Occipital lobe (tissue), 2 donors: ENCODE data around the gene CHGA. TPM values are rescaled to one million over a fixed set of nuclear protein-coding genes. Genes with fewer than 3 reads are reported as not detected.

Experiments used
- DNase-seq: peaks from one replicate; lab custom pipeline; 2025; lab: John Stamatoyannopoulos, UW
- total RNA-seq: library from RNA; depleted of rRNA; stranded (reverse); fragments of >200 nt; gene quantifications from one replicate; pipeline ENCODE4 v1.2.3, GENCODE V29; 2014

The CHGA gene
- total RNA-seq, 1 donor from 2014 or later = 37.9 TPM

DNA sequence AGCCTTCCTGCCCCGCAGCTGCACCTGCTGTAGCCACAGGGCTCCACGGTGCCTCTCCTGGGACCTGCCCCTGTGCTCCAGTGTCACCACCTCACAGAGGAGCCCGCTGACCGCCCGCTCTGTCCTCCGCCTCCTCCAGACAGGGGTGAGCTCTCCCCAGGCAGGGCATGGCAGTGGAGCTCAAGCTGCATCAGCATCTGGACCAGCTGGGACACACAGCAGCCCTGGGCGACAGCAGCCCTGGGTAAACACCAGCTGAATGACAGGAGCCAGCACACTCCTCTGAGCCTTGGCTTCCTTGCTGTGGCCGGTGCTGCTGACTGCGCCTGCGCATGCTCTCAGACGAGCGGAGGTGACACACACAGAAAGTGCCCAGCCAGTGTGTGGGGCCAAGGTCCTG lies 22.0 kb downstream of the CHGA start:
- DNase-seq = no peak

DNA sequence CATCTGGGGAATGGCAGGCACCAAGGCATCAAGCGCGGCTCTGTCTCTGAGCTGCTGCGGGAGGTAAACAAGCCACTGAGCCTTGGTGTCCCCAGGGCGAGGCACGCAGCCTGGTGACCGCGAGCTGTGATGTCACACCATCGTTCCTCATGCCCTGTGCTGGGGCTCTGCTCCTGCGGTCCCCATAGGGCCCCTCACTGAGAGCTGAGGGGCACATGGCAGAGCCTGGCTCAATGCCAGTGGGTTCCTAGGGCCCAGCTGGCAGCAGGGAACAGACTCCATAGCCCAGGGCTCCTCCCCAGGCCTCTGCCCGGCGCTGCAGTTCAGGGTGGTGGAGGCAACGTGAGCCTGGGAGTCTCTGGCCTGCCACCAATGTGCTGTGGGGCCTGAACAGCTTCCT lies 22.6 kb downstream of the CHGA start:
- no peak for DNase-seq

DNA sequence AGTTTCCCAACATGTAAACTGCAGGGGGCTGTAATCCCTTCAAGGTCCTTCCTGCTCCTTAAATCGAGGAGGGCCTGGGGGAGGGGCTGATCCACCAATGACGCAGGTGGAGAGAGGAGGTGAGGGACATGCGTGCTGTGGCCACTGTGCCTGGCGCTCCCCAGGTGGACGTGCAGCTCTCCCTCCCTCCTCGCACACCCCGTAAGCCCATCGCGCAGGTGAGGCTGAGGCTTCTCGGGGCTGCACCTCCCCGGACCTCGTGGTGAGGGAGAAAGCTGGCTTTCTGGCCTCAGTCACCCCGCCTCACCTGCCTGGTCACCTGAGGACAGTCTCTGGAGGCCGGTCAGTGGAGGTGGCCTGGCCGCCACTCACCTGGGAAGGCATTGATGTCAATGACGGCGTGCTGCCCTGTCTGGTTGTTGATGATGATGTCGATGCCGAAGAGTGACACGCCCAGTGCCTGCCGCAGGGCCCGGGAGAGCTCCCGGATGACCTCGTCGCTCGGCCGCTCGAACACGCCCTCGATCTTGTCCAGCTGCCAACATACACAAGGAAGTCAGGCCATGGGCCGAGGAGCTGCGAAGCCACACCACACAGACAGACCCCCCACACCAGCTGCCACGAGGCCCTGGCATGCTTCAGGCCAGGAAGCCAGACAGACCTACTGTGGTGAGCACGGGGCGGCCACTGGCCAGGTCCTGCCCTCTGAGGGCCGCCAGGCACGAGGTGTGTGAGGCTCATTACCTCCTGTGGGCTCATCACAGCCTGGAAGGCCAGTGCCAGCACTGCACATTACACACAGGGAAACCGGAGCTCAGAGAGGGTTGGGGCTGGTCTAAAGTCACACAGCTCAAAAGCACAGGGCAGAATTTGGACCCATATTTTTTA lies 23.3 kb downstream of the CHGA start:
- no peak for DNase-seq

GRCh38 chr14:92946847-92947545 lies 24.0 kb downstream of the CHGA start:
- no peak for DNase-seq

DNA sequence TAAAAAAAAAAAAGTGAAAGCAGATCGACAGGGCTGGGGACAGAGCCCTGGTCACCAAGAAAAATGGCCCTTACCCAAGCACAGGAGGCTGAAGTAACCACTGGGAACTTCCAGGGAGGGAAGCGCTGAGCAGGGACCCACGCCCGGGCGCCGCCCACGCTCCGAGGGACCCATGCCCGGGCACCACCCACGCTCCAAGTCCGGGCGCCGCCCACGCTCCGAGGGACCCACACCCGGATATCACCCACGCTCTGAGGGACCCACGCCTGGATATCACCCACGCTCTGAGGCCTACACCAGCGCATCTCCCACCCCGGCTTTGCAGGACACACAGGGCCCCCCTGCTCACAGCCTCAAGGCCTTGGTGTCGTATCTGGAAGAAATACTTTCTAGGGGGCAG lies 25.7 kb downstream of the CHGA start:
- DNase-seq = no peak

GRCh38 chr14:92949496-92950192 lies 26.7 kb downstream of the CHGA start:
- DNase-seq = no peak

- DNase-seq = no peak
These were observed 27.2 kb downstream of the CHGA start for GRCh38 chr14:92950193-92950540.

- no peak for DNase-seq
These were observed 27.8 kb downstream of the CHGA start for GRCh38 chr14:92950773-92951172.

- DNase-seq = no peak
These were observed 28.3 kb downstream of the CHGA start for GRCh38 chr14:92951261-92951660.

GRCh38 chr14:92951912-92952471 lies 29.0 kb downstream of the CHGA start:
- DNase-seq = peak; percentile 83

DNA sequence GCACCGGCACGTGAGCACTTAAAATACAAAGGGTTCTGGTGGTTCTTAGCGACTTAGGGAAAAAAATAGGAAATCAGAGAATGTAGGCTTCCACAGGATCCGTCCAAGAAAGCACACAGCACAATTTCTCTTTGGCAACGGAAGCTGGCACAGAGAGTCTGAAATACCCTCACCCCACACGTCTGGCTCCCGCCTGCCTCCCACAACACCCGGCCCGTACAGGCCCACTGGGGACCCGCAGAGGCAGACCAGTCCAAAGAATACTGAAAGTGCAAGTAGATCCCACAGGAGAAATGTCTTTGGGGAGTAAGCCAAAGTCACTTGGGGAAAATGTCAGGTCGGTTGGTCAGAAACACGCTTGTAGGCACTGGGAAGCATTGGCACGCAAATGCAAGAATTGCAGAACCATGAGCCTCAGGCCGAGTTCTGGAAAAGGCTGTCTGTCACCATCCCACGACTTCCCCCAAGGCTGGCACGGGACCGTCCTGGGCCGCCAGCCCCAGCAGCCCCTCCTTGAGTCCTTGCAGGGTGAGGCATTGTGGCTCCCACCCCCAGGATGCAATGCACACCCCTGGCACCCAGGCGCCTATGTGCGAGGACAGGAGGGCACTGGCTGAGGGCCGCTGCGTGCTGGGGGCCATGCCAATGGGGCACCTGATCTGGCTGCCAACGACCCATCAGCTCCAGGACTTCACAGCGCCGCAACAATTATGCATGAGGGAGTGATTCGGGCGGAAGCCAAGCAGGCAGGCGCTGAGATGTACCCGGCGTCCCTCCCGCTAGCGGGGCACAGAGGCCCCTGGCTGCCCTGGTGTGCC lies 29.7 kb downstream of the CHGA start:
- DNase-seq = no peak

DNA sequence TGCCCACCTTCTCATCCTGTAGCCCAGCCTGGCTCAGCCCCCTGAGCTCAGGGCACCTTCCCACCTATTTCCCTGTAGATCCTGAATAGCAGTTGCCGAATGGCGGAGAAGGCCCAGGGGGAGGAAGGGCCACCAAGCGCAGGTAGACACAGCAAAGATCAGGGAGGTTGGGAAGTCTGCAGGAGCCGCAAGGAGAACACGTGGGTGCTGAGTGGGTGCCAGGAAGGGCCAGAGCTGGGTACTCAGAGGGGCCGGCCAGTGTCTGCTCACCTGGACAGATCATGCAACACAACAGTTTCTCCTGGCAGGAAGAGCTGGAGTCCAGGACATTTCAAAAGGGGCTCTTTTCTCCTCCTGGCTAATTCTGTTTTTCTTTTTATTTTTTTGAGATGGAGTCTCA lies 30.6 kb downstream of the CHGA start:
- DNase-seq = no peak

GRCh38 chr14:92954933-92955332 lies 32.0 kb downstream of the CHGA start:
- no peak for DNase-seq

GRCh38 chr14:92955381-92955780 lies 32.4 kb downstream of the CHGA start:
- DNase-seq = no peak

DNA sequence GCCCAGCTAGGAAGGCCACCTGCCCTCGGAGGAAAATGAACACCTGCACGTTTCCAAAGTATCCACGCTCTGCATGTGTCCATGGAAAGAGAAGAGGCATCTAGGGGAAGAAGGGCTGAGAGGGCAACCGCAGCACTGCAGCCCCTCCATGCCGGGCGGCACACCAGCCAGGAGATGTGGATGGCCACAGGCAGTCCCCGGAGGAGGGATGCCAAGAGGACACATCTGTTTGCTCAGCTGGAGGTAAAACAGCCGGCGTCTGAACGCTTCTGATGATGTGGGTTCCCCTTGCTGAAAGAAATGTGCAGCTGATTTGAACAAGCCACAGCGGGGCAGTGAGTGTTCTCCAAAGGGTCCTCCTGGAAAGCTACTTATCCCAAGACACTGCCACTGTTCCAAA lies 34.0 kb downstream of the CHGA start:
- no peak for DNase-seq

DNA sequence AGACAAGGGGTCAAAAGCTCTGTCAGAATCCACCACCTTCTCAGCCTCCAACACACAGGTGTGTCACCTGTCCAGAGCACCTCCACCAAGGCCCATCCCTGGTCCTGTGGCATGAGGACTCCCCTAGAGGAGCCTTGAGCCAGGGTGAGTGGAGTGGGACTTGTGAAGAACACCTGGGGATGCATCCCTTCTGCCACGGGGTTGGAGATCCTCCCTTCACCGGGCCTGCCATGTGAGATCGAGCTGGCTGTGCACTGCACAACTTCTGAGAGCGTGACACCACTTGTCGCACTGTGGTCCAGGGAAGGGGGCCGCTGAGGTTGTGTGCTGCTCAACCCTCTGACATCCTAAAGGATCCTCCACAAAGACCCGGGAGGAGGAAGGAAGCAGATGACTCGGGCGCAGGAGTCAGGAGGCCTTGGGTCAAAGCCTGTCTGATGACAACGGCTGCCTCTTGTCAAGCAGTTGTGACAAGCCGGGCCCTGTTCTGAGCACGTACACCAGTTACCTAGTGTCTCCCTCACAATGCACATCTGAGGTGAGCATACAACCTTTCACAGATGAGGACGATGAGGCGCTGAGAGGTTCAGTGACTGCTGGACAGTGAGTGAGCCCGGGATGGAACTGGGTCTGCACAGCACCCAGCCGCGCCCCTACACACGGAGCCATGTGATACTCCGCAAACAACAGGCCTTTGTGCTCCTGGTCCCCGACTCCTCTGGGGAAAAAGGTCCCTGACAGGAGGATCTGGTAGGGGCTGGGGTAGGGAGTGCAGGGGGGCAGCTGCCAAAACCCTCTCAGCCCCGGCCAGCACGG lies 35.6 kb downstream of the CHGA start:
- peak; percentile 71 for DNase-seq

DNA sequence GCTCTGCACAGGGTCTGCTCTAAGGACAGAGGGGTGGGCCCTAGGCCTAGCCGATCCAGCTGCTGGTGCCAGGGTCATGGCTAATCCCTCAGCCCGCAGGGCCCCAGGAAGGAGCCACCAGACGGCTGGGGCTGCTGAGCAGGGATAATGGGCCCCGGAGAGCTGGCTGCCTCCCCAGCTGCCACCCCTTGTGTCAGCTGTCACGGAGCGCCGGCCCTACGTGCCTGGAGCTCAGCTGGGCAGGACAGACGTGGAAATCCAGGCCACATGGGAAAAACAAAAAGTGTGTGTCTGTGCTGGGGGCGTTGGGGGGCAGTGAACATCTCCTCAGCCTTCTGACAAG lies 36.2 kb downstream of the CHGA start:
- peak; percentile 71 for DNase-seq

GRCh38 chr14:92959761-92960680 lies 37.1 kb downstream of the CHGA start:
- DNase-seq = no peak
